ENCODE results near the gene DNAJC13.

DNA sequence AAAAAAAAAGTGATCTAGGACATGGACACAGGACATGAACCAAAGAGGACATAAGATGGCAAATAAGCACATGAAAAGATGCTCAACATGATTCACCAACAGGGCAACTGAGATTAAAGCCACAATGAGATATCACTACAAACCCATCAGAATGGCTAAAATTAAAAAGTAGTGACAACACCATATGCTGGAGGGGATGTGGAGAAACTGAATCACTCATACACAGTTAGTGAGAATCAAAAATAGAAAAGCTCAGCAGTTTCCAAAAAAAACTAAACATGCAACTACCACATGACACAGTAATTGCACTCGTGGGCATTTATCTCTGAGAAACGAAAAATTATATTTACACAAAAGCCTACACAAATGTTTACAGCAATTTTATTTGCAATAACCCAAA lies 151.9 kb downstream of the DNAJC13 start:
- no peak for TF ChIP-seq CTCF (IDR thresholded peaks at IDR 0.05)
- no peak for TF ChIP-seq POLR2A (IDR thresholded peaks at IDR 0.05)
- TF ChIP-seq EP300 (IDR thresholded peaks at IDR 0.05): no peak
